HepG2 (cell line): ENCODE results near the gene NFS1. TPM values are rescaled to one million over a fixed set of nuclear protein-coding genes. Genes with fewer than 3 reads are reported as not detected.

Experiments used
- ATAC-seq: fragments of 200-7000 bp; cut with Tn5 transposase; 3 replicates; pipeline ENCODE4 v1.9.1; 2020; ENCODE audit warnings: mild to moderate bottlenecking, moderate library complexity
- BruUV-seq: library from RNA; stranded (reverse); fragments of 400-500 nt; replicated peaks from 2 replicates; lab custom pipeline; 2021; lab: Mats Ljungman, UMichigan
- CTCF ChIA-PET: fragments of 300-600 bp; formaldehyde crosslinking; extraction: SDS; loops from one replicate; lab custom pipeline; 2021; ENCODE audit warnings: low total read pairs, inconsistent platforms, low intra/inter-chr PET ratio; lab: Yijun Ruan, JAX
- POLR2A ChIA-PET: fragments of 350-600 bp; sonication (Branson Sonifier 250); formaldehyde crosslinking; loops from one replicate; lab custom pipeline; 2020; ENCODE audit warnings: antibody characterized with exemption, inconsistent platforms; lab: Yijun Ruan, JAX
- DNase-seq: peaks from one replicate; pipeline ENCODE4 v3.0.0-alpha.2; 2015; ENCODE audit warnings: low spot score
- FAIRE-seq: peaks from 3 replicates; lab custom pipeline; 2011; peaks lifted over from hg19 to GRCh38; lab: Jason Lieb, UNC
- H2AFZ ChIP-seq: one replicate; pipeline ENCODE4 v1.6.1; 2011; ENCODE audit warnings: low read length, inconsistent platforms
- H3K27ac ChIP-seq: fragments of 300-600 bp; 3 replicates; pipeline ENCODE4 v1.8.0; 2011; ENCODE audit warnings: mixed run types, mild to moderate bottlenecking, mixed read lengths, low read length, inconsistent platforms; ENCODE audit not compliant: insufficient read depth; ENCODE audit errors: extremely low read length
- H3K27me3 ChIP-seq, 2 experiments: fragments of 200-600 bp in 1 of 2; 2 replicates in 1 of 2; 3 replicates in 1 of 2; pipeline versions ENCODE4 v1.6.0 to v1.8.0; 2011; ENCODE audit warnings: low read length in 2 of 2, mild to moderate bottlenecking in 2 of 2, moderate library complexity in 2 of 2, inconsistent platforms in 1 of 2; ENCODE audit not compliant: insufficient read depth in 2 of 2, control insufficient read depth in 1 of 2
- H3K36me3 ChIP-seq, 2 experiments: fragments of 200-600 bp in 1 of 2; replicated peaks in 1 of 2; 2 replicates in 1 of 2; 3 replicates in 1 of 2; pipeline versions ENCODE4 v1.5.1 to v1.8.0; 2011; ENCODE audit warnings: low read length in 2 of 2, inconsistent platforms in 1 of 2; ENCODE audit not compliant: insufficient read depth in 2 of 2, control insufficient read depth in 1 of 2
- H3K4me1 ChIP-seq: 2 replicates; pipeline ENCODE4 v1.5.1; 2012; ENCODE audit warnings: low read length, inconsistent platforms; ENCODE audit not compliant: insufficient read depth
- H3K4me2 ChIP-seq: 2 replicates; pipeline ENCODE4 v1.6.0; 2011; ENCODE audit warnings: low read depth, low read length, inconsistent platforms
- H3K4me3 ChIP-seq, 3 experiments: fragments of 200-600 bp in 1 of 3; sonication (generic), shearing (Covaris generic) in 1 of 3; replicated peaks in 1 of 3; 2 replicates each; pipeline ENCODE4 v1.5.1; 2011 to 2016; ENCODE audit warnings: low read length in 3 of 3, inconsistent platforms in 2 of 3, low read depth in 2 of 3, mild to moderate bottlenecking in 2 of 3, control low read depth in 1 of 3, mixed read lengths in 1 of 3; ENCODE audit not compliant: insufficient read depth in 1 of 3
- H3K79me2 ChIP-seq: one replicate; pipeline ENCODE4 v1.6.1; 2011; ENCODE audit warnings: low read length, inconsistent platforms; ENCODE audit not compliant: insufficient read depth
- H3K9ac ChIP-seq: 2 replicates; pipeline ENCODE4 v1.6.0; 2011; ENCODE audit warnings: mild to moderate bottlenecking, low read depth, low read length, inconsistent platforms; ENCODE audit not compliant: insufficient read depth
- H3K9me3 ChIP-seq: 2 replicates; pipeline ENCODE4 v1.5.1; 2012; ENCODE audit warnings: mild to moderate bottlenecking, low read length
- H4K20me1 ChIP-seq: 2 replicates; pipeline ENCODE4 v1.6.0; 2011; ENCODE audit warnings: inconsistent platforms, mild to moderate bottlenecking, low read length, moderate library complexity; ENCODE audit not compliant: insufficient read depth
- ATRX ChIP-seq: sonication (generic); formaldehyde crosslinking; IDR thresholded peaks from 2 replicates; pipeline ENCODE4 v1.4.0; 2020; ENCODE audit warnings: missing genetic modification reagents, borderline replicate concordance
- FOSL1 ChIP-seq: sonication (generic); formaldehyde crosslinking; IDR thresholded peaks from 2 replicates; pipeline ENCODE4 v1.9.0; 2021; ENCODE audit warnings: missing genetic modification reagents, borderline replicate concordance
- FOXC1 ChIP-seq: sonication (generic); formaldehyde crosslinking; IDR thresholded peaks from 2 replicates; pipeline ENCODE4 v1.8.0; 2022; ENCODE audit warnings: mild to moderate bottlenecking, missing genetic modification reagents, borderline replicate concordance
- FOXK2 ChIP-seq: fragments of 450-650 bp; IDR thresholded peaks from 2 replicates; pipeline ENCODE4 v1.6.1; 2016
- HES4 ChIP-seq: sonication (generic); formaldehyde crosslinking; IDR thresholded peaks from 2 replicates; pipeline ENCODE4 v1.9.0; 2021; ENCODE audit warnings: mild to moderate bottlenecking, missing genetic modification reagents, borderline replicate concordance
- HMG20A ChIP-seq: IDR thresholded peaks from 2 replicates; pipeline ENCODE4 v1.6.1; 2016; ENCODE audit warnings: borderline replicate concordance
- IRF9 ChIP-seq: sonication (generic); formaldehyde crosslinking; IDR thresholded peaks from 2 replicates; pipeline ENCODE4 v1.8.0; 2022; ENCODE audit warnings: missing genetic modification reagents, mild to moderate bottlenecking, borderline replicate concordance
- MTA1 ChIP-seq: sonication (generic); formaldehyde crosslinking; IDR thresholded peaks from 2 replicates; pipeline ENCODE4 v1.4.0; 2020; ENCODE audit warnings: missing genetic modification reagents, mild to moderate bottlenecking, borderline replicate concordance
- NFE2L2 ChIP-seq: fragments of 150-350 bp; IDR thresholded peaks from 2 replicates; pipeline ENCODE4 v1.6.1; 2014; ENCODE audit warnings: low read length
- POGZ ChIP-seq: sonication (generic); formaldehyde crosslinking; IDR thresholded peaks from 2 replicates; pipeline ENCODE4 v1.4.0; 2020; ENCODE audit warnings: mild to moderate bottlenecking, missing genetic modification reagents
- SAP130 ChIP-seq: IDR thresholded peaks from 2 replicates; pipeline ENCODE4 v1.6.1; 2016; ENCODE audit warnings: low read depth
- SIN3B ChIP-seq: fragments of 150-350 bp; IDR thresholded peaks from 2 replicates; pipeline ENCODE4 v1.6.1; 2014; ENCODE audit warnings: low read length
- SP140L ChIP-seq: sonication (generic); formaldehyde crosslinking; IDR thresholded peaks from 2 replicates; pipeline ENCODE4 v1.4.0; 2020; ENCODE audit warnings: missing genetic modification reagents, borderline replicate concordance
- TCF7L2 ChIP-seq: IDR thresholded peaks from 2 replicates; pipeline ENCODE4 v1.6.1; 2011; ENCODE audit warnings: mild to moderate bottlenecking, low read depth, low read length, moderate library complexity
- ZBTB43 ChIP-seq: sonication (generic); formaldehyde crosslinking; conservative IDR thresholded peaks from 2 replicates; pipeline ENCODE4 v1.4.0; 2020; ENCODE audit warnings: missing genetic modification reagents
- ZMYM3 ChIP-seq: sonication (generic); formaldehyde crosslinking; IDR thresholded peaks from 2 replicates; pipeline ENCODE4 v1.5.1; 2020; ENCODE audit warnings: mild to moderate bottlenecking, missing genetic modification reagents
- ZNF101 ChIP-seq: sonication (generic); formaldehyde crosslinking; IDR thresholded peaks from 2 replicates; pipeline ENCODE4 v1.4.0; 2020; ENCODE audit warnings: mild to moderate bottlenecking, low read depth, missing genetic modification reagents, borderline replicate concordance
- ZNF143 ChIP-seq: sonication (generic); formaldehyde crosslinking; IDR thresholded peaks from 2 replicates; pipeline ENCODE4 v1.4.0; 2020; ENCODE audit warnings: missing genetic modification reagents
- ZNF552 ChIP-seq: sonication (generic); formaldehyde crosslinking; IDR thresholded peaks from 2 replicates; pipeline ENCODE4 v1.9.0; 2022; ENCODE audit warnings: missing genetic modification reagents, mild to moderate bottlenecking, borderline replicate concordance
- ZNF644 ChIP-seq: IDR thresholded peaks from 2 replicates; pipeline ENCODE4 v1.6.1; 2016; ENCODE audit warnings: low read depth
- ZNF841 ChIP-seq: sonication (generic); formaldehyde crosslinking; IDR thresholded peaks from 2 replicates; pipeline ENCODE4 v1.8.1; 2023; ENCODE audit warnings: missing genetic modification reagents, borderline replicate concordance
- ZSCAN30 ChIP-seq: sonication (generic); formaldehyde crosslinking; IDR thresholded peaks from 2 replicates; pipeline ENCODE4 v1.5.0; 2020; ENCODE audit warnings: mild to moderate bottlenecking, missing genetic modification reagents
- WGBS: methylation state at CpG from one replicate; pipeline ENCODE4 v1.1.6; 2017; ENCODE audit warnings: low lambda C conversion rate; 5-methylcytosine and 5-hydroxymethylcytosine counted together
- in situ Hi-C: cut with HindIII; loops from 2 replicates; pipeline ENCODE4 v1.10.0; 2017; ENCODE audit warnings: low pct_unique_long_range_greater_than_20kb; ENCODE audit not compliant: extremely low pct_ligation_motif_present
- intact Hi-C: fragments of 100-400 bp; cut with micrococcal nuclease; formaldehyde crosslinking; loops from one replicate; pipeline ENCODE4 v1.10.0; 2022; ENCODE audit not compliant: unreplicated experiment
- polyA plus RNA-seq, 8 experiments: library from polyadenylated mRNA; depleted of rRNA in 3 of 8; stranded (reverse) in 7 of 8; unstranded in 1 of 8; fragments of >200 nt; fragmentation: Illumina TruSeq in 4 of 8; extraction: Trizol in 4 of 8; gene quantifications; 2 replicates each; pipeline versions ENCODE4 v1.2.1 to v1.2.3, GENCODE V29; 2011 to 2016; ENCODE audit warnings: low read depth in 4 of 8, missing spikeins in 1 of 8, mixed read lengths in 1 of 8; ENCODE audit not compliant: insufficient read depth in 1 of 8
- total RNA-seq, 5 experiments: library from RNA; depleted of rRNA; stranded (reverse); fragments of >200 nt; fragmentation: Illumina TruSeq; extraction: Trizol; gene quantifications; 2 replicates each; pipeline ENCODE4 v1.2.3, GENCODE V29; 2016; ENCODE audit warnings: low read depth in 1 of 5

NFS1 gene
- total and polyA plus RNA-seq, 2 of the 13 experiments (the other 11 are each of a cell fraction or from before 2014, with no cell fraction given), result 65.9 to 88.1 TPM

- TF ChIP-seq NFE2L2, result no peak
- TF ChIP-seq IRF9 (CRISPR knock-in tag), result no peak
- no peak for TF ChIP-seq FOSL1 (CRISPR knock-in tag)
- no peak for TF ChIP-seq ZNF143 (CRISPR knock-in tag)
- TF ChIP-seq POGZ (CRISPR knock-in tag), result no peak
- TF ChIP-seq FOXK2, result no peak
- TF ChIP-seq TCF7L2, result no peak
- TF ChIP-seq HES4 (CRISPR knock-in tag), result no peak
Measured at GRCh38 chr20:35665949-35666288, 33.2 kb downstream of the NFS1 start (continued).

- CTCF ChIA-PET, result no interaction called here
- Histone ChIP-seq H4K20me1 (peaks cover 45% of the 10 kb centered on the region), H3K4me1 (peaks cover 42% of the 10 kb centered on the region), H3K27ac (peak within 1 kb of the TSS; percentile 90), H3K9ac (peak within 1 kb of the TSS; percentile 99), H3K27me3 (no peaks in the 10 kb centered on the region; a peak in 1 of 5 replicates), H3K4me2 (peak within 1 kb of the TSS; percentile 95), H3K79me2 (peaks cover 51% of the 10 kb centered on the region), H3K9me3 (no peaks in the 10 kb centered on the region), H2AFZ (peak within 1 kb of the TSS; percentile 64), H3K4me3 (peak within 1 kb of the TSS; percentile 76 to 99 (median 79)), H3K36me3 (peaks cover 3 to 14% of the 10 kb centered on the region in 2 experiments; a peak in 4 of 5 replicates)
- ATAC-seq (peak; percentile 92), FAIRE-seq (peak; percentile 66), DNase-seq (peak; percentile 96)
- POLR2A ChIA-PET, result interaction anchor here (0.6 to 4.6 kb wide), 31 partner anchors 10 to 290 kb away, joined by 3 to 73 read pairs (median 4); partner anchors contain the start of genes CEP250, ERGIC3, NFS1 and PHF20
- in situ Hi-C loops, result loop anchor here (5.0 kb wide), 1 partner anchor 47 kb away; the partner anchor contains the start of gene SPAG4
- no TSS peak for BruUV-seq
- 3% methylated on average over 43 of the region's 61 CpGs for WGBS
- intact Hi-C loops, result loop anchor here (2.0 kb wide), 2 partner anchors 34 to 48 kb away; partner anchors contain the start of genes NFS1 and ROMO1
- TF ChIP-seq ZMYM3 (CRISPR knock-in tag) (no peak), ZNF101 (CRISPR knock-in tag) (peak; percentile 89; the same call in 1 of the 2 replicates), SP140L (CRISPR knock-in tag) (peak; percentile 93; the same call in 1 of the 2 replicates), ZSCAN30 (CRISPR knock-in tag) (no peak), ZNF841 (CRISPR knock-in tag) (no peak; the same call in 1 of the 2 replicates), HMG20A (CRISPR knock-in tag) (peak; percentile 63; the same call in 1 of the 2 replicates), SAP130 (CRISPR knock-in tag) (peak; percentile 99), ZNF552 (CRISPR knock-in tag) (peak; percentile 77; the same call in 1 of the 2 replicates), FOXC1 (CRISPR knock-in tag) (peak; percentile 96; the same call in 1 of the 2 replicates), MTA1 (CRISPR knock-in tag) (peak; percentile 88), SIN3B (peak; percentile 60), ZBTB43 (CRISPR knock-in tag) (0 out of 2 replicates have a peak, but pooled peaks have one; percentile 38), ATRX (CRISPR knock-in tag) (no peak), ZNF644 (peak; percentile 63; the same call in 1 of the 2 replicates)
Measured at GRCh38 chr20:35664466-35665206, 34.5 kb downstream of the NFS1 start, which contains the start of the genes CPNE1 and RBM12. CPNE1 (minus strand) TSS chr20:35664900; CDS start chr20:35632923, 31,977 bp downstream. RBM12 (minus strand) TSS chr20:35664900; CDS start chr20:35655322, 9,578 bp downstream.
